ENCODE data around the gene GP2. TPM values are rescaled to one million over a fixed set of nuclear protein-coding genes. Genes with fewer than 3 reads are reported as not detected.

GP2 gene
- total and polyA plus RNA-seq, 2 of the 4 experiments (the other 2 are of a cell fraction) = not detected

- Histone ChIP-seq H3K4me1 (ENCODE audit: control insufficient read depth, insufficient read depth, low read length) (no peaks in the 10 kb centered on the region), H2AFZ (replicated peaks; ENCODE audit: low read length, poor library complexity) (no peak overlapping the region), H4K8ac (ENCODE audit: low read depth in 2 of 2, low read length in 2 of 2) (no peak overlapping the region), H3K9me1 (ENCODE audit: insufficient read depth, low read length) (no peaks in the 10 kb centered on the region), H3K14ac (replicated peaks; ENCODE audit: low read depth, low read length) (no peak overlapping the region), H3K27ac (ENCODE audit: insufficient read depth, low read length) (no peak overlapping the region), H2BK20ac (ENCODE audit: low read depth, low read length) (no peak overlapping the region), H3K4me2 (ENCODE audit: low read depth, low read length) (no peak overlapping the region), H2BK5ac (ENCODE audit: low read depth, low read length, poor library complexity, severe bottlenecking) (no peak overlapping the region), H3K9ac (ENCODE audit: low read depth, low read length) (no peak overlapping the region), H4K20me1 (ENCODE audit: insufficient read depth, low read length) (no peaks in the 10 kb centered on the region), H3K56ac (ENCODE audit: extremely low read depth, insufficient read depth, low read length) (no peak overlapping the region), H3K18ac (ENCODE audit: low read depth, low read length) (no peak overlapping the region), H2BK15ac (ENCODE audit: low read depth, low read length) (no peak overlapping the region), H4K5ac (ENCODE audit: low read depth, low read length) (no peak overlapping the region), H3K27me3 (ENCODE audit: control insufficient read depth, insufficient read depth, low read length) (no peaks in the 10 kb centered on the region), H3K4me3 (ENCODE audit: insufficient read depth, low read depth, low read length) (no peak overlapping the region), H3K9me3 (ENCODE audit: control insufficient read depth, insufficient read depth, low read length) (peaks cover 8% of the 10 kb centered on the region; the same call in 1 of the 2 replicates), H2AK9ac (replicated peaks; ENCODE audit: low read depth, low read length, poor library complexity) (no peak overlapping the region), H3K36me3 (ENCODE audit: control insufficient read depth, insufficient read depth, low read length) (no peaks in the 10 kb centered on the region), H3K23ac (ENCODE audit: low read depth, low read length) (no peak overlapping the region), H2BK120ac (ENCODE audit: low read depth, low read length) (no peak overlapping the region), H2AK5ac (ENCODE audit: low read depth, low read length) (no peak overlapping the region), H4K91ac (ENCODE audit: insufficient read depth, low read depth, low read length) (no peak overlapping the region), H3K4ac (ENCODE audit: low read depth, low read length) (no peak overlapping the region), H3K79me1 (ENCODE audit: low read depth in 1 of 2, low read length in 2 of 2) (no peaks in the 10 kb centered on the region)
- TF ChIP-seq RAD21 (IDR thresholded peaks at IDR 0.05; ENCODE audit: low read length) (no peak), USF2 (IDR thresholded peaks at IDR 0.05; ENCODE audit: low read depth, low read length) (no peak), MAFK (IDR thresholded peaks at IDR 0.05; ENCODE audit: low read depth, low read length) (no peak), POLR2A (IDR thresholded peaks at IDR 0.05; ENCODE audit: low read depth, low read length) (no peak), CEBPB (IDR thresholded peaks at IDR 0.05; ENCODE audit: low read depth, low read length) (no peak), FOS (IDR thresholded peaks at IDR 0.05; ENCODE audit: low read depth, low read length) (no peak), BHLHE40 (IDR thresholded peaks at IDR 0.05; ENCODE audit: low read depth, low read length) (no peak), MXI1 (IDR thresholded peaks at IDR 0.05; ENCODE audit: borderline replicate concordance, low read depth, low read length) (no peak), RFX5 (IDR thresholded peaks at IDR 0.05; ENCODE audit: low read depth, low read length) (no peak), CHD1 (IDR thresholded peaks at IDR 0.05; ENCODE audit: low read depth, low read length) (no peak), ELK1 (IDR thresholded peaks at IDR 0.05; ENCODE audit: borderline replicate concordance, low read depth, low read length) (no peak), NFE2L2 (IDR thresholded peaks at IDR 0.05; ENCODE audit: low read depth, low read length) (no peak), MAZ (IDR thresholded peaks at IDR 0.05; ENCODE audit: borderline replicate concordance, low read depth, low read length) (no peak), CTCF (conservative IDR thresholded peaks at IDR 0.05; ENCODE audit: low read depth, low read length) (no peak), SMC3 (IDR thresholded peaks at IDR 0.05; ENCODE audit: low read depth, low read length) (no peak), RCOR1 (IDR thresholded peaks at IDR 0.05; ENCODE audit: insufficient replicate concordance, low read length) (no peak)
- no TSS peak for BruUV-seq (replicated peaks)
- intact Hi-C loops (cut with micrococcal nuclease) (no loop called here), in situ Hi-C loops (cut with MboI; ENCODE audit: low sequenced_read_pairs) (no loop called here), dilution Hi-C loops (cut with HindIII; ENCODE audit: low sequenced_read_pairs, unreplicated experiment) (no loop called here)
- POLR2A ChIA-PET (ENCODE audit: unreplicated experiment) = no interaction called here
- CTCF ChIA-PET = no interaction called here
- no CpG with 5 or more reads among the region's 3 CpGs for WGBS, 2 experiments (ENCODE audit: extremely low coverage in 2 of 2, insufficient read length in 1 of 2)
- ATAC-seq (ENCODE audit: low read depth) (no peak), DNase-seq (no peak)
These were observed 12.7 kb downstream of the GP2 start for GRCh38 chr16:20314575-20314974.
